Measurements from ENCODE around the gene SHROOM2. TPM values are rescaled to one million over a fixed set of nuclear protein-coding genes. Genes with fewer than 3 reads are reported as not detected.

SHROOM2 gene
- total RNA-seq, 1 experiment from 2014 or later, result 13.9 TPM

- no peak overlapping the region for H2BK20ac ChIP-seq (ENCODE audit: low read depth, low read length, poor library complexity, severe bottlenecking)
- H3K27ac Mint-ChIP-seq, result no peak overlapping the region
- H3K4me3 Mint-ChIP-seq, result no peak overlapping the region
These were observed 81.5 kb downstream of the SHROOM2 start for GRCh38 chrX:9867753-9868152.

More at GRCh38 chrX:9867753-9868152, 81.5 kb downstream of the SHROOM2 start:
- no peaks in the 10 kb centered on the region for H4K20me1 ChIP-seq (ENCODE audit: control insufficient read depth, insufficient read depth, insufficient read length)
- no peak overlapping the region for H3K23ac ChIP-seq (ENCODE audit: insufficient read length, low read depth, low read length)
- H3K79me2 ChIP-seq (ENCODE audit: insufficient read depth, low read length), result no peaks in the 10 kb centered on the region
- no peak for TF ChIP-seq CTCF (conservative IDR thresholded peaks at IDR 0.05)
- H3K27me3 ChIP-seq (ENCODE audit: insufficient read depth, low read length), result no peaks in the 10 kb centered on the region
- peaks cover 5% of the 10 kb centered on the region; the same call in 1 of the 2 replicates for H3K4me1 ChIP-seq (ENCODE audit: insufficient read depth, low read length)
- Mint-ChIP-seq H3K27me3 (ENCODE audit: low read depth) (no peaks in the 10 kb centered on the region; the same call in 1 of the 2 replicates), H3K9me3 (peaks cover 29 to 47% of the 10 kb centered on the region in 2 experiments), H3K4me1 (peaks cover 15 to 21% of the 10 kb centered on the region in 2 experiments), H3K36me3 (ENCODE audit: insufficient read depth in 1 of 3, low read depth in 3 of 3) (peaks cover 17 to 23% (median 21%) of the 10 kb centered on the region in 3 experiments; a peak in 6 of 7 replicates)
- H3K4me2 ChIP-seq (ENCODE audit: insufficient read depth, insufficient read length, low read length), result no peak overlapping the region
- no peak overlapping the region for H3K9ac ChIP-seq (ENCODE audit: extremely low read depth, insufficient read length, low read length)
- WGBS (ENCODE audit: extremely low coverage, insufficient read length, low lambda C conversion rate), result no CpG with 5 or more reads among the region's 4 CpGs
- H2AFZ ChIP-seq (ENCODE audit: low read length), result no peak overlapping the region
- no peak overlapping the region for H4K8ac ChIP-seq (replicated peaks; ENCODE audit: insufficient read length, low read depth, low read length)
- no peak overlapping the region for H2AK5ac ChIP-seq (ENCODE audit: insufficient read length, low read length)
- H3K18ac ChIP-seq (ENCODE audit: insufficient read length, low read depth, low read length), result no peak overlapping the region
- no peak for DNase-seq
- H4K5ac ChIP-seq (ENCODE audit: insufficient read length, low read depth, low read length), result no peak overlapping the region
- H3K56ac ChIP-seq (ENCODE audit: insufficient read length, low read depth, low read length), result no peak overlapping the region
- H3K14ac ChIP-seq (ENCODE audit: insufficient read depth, low read length), result no peak overlapping the region
- no peak overlapping the region for H3T11ph ChIP-seq (ENCODE audit: low read length)
- H3K27ac ChIP-seq (ENCODE audit: insufficient read length, low read depth, low read length), result no peak overlapping the region
- no peak overlapping the region for H2BK120ac ChIP-seq (ENCODE audit: low read depth, low read length, poor library complexity, severe bottlenecking)
- no peak overlapping the region for H3K4ac ChIP-seq (ENCODE audit: low read depth, low read length)
- H2BK15ac ChIP-seq (ENCODE audit: low read depth, low read length), result no peak overlapping the region
- no peaks in the 10 kb centered on the region for H3K23me2 ChIP-seq (ENCODE audit: insufficient read length, low read depth, low read length, poor library complexity, severe bottlenecking)
- H4K91ac ChIP-seq (ENCODE audit: insufficient read length, low read depth, low read length), result no peak overlapping the region
- no peak overlapping the region for H2BK12ac ChIP-seq (ENCODE audit: insufficient read length, low read depth, low read length)
- H2BK5ac ChIP-seq (ENCODE audit: insufficient read length, low read length), result no peak overlapping the region
- H3K79me1 ChIP-seq (ENCODE audit: insufficient read depth, low read depth, low read length, poor library complexity, severe bottlenecking), result no peaks in the 10 kb centered on the region
- no peaks in the 10 kb centered on the region for H3K9me3 ChIP-seq (ENCODE audit: control insufficient read depth, low read depth, low read length)
